Activated naive CD4-positive, alpha-beta T cell treated with anti-CD3 and anti-CD28 coated beads, Interleukin-2, amount 50 U/mL, for 16 hours (primary cell): ENCODE measurements around the gene MAD1L1.
A peak's percentile ranks its signal among the peaks of the same experiment; 100 is the strongest.
"Not testable (repeated sequence)": the region's sequence is repeated elsewhere in the genome, so short reads cannot be mapped to it uniquely, and the experiment has no call there.

Source experiments
- DNase-seq: peaks from one replicate; pipeline ENCODE4 v3.0.0-alpha.2; 2020

Gene MAD1L1

GRCh38 chr7:2080477-2080876 is 152.3 kb downstream of the MAD1L1 start:
- DNase-seq, result no peak

- no peak for DNase-seq
Measured at GRCh38 chr7:2080060-2080387, 152.7 kb downstream of the MAD1L1 start.

GRCh38 chr7:2079332-2080059 is 153.2 kb downstream of the MAD1L1 start:
- no peak for DNase-seq

GRCh38 chr7:2078899-2079298 is 153.8 kb downstream of the MAD1L1 start:
- DNase-seq, result no peak

- DNase-seq, result no peak
Measured at GRCh38 chr7:2076649-2077064, 156.1 kb downstream of the MAD1L1 start.

- DNase-seq, result no peak
Measured at GRCh38 chr7:2075811-2076210, 156.9 kb downstream of the MAD1L1 start.

GRCh38 chr7:2074691-2075090 is 158.1 kb downstream of the MAD1L1 start:
- DNase-seq, result no peak

- DNase-seq, result no peak
Measured at GRCh38 chr7:2072798-2073197, 159.9 kb downstream of the MAD1L1 start.

- DNase-seq, result no peak
Measured at GRCh38 chr7:2072042-2072441, 160.7 kb downstream of the MAD1L1 start.

GRCh38 chr7:2071133-2071832 is 161.5 kb downstream of the MAD1L1 start:
- no peak for DNase-seq

- no peak for DNase-seq
Measured at GRCh38 chr7:2070151-2070763, 162.5 kb downstream of the MAD1L1 start.

GRCh38 chr7:2069472-2069860 is 163.3 kb downstream of the MAD1L1 start:
- no peak for DNase-seq

- no peak for DNase-seq
Measured at GRCh38 chr7:2068693-2069471, 163.9 kb downstream of the MAD1L1 start.

GRCh38 chr7:2066251-2066919 is 166.4 kb downstream of the MAD1L1 start:
- DNase-seq, result peak; percentile 28

GRCh38 chr7:2065528-2065927 is 167.2 kb downstream of the MAD1L1 start:
- no peak for DNase-seq

- no peak for DNase-seq
Measured at GRCh38 chr7:2063563-2064260, 169.0 kb downstream of the MAD1L1 start.

GRCh38 chr7:2062648-2063047 is 170.1 kb downstream of the MAD1L1 start:
- DNase-seq, result no peak

GRCh38 chr7:2060701-2061100 is 172.0 kb downstream of the MAD1L1 start:
- no peak for DNase-seq

- DNase-seq, result no peak
Measured at GRCh38 chr7:2059964-2060700, 172.6 kb downstream of the MAD1L1 start.

- not testable (repeated sequence) for DNase-seq
Measured at GRCh38 chr7:2058246-2058645, 174.5 kb downstream of the MAD1L1 start.

GRCh38 chr7:2055956-2056355 is 176.8 kb downstream of the MAD1L1 start:
- DNase-seq, result no peak

- DNase-seq, result no peak
Measured at GRCh38 chr7:2054927-2055326, 177.8 kb downstream of the MAD1L1 start.
